SU-DHL-6 (cell line): Measurements from ENCODE around the gene PRR3.

ENCODE experiments used
- CTCF ChIP-seq: fragments of 200-600 bp; sonication (generic); IDR thresholded peaks from one replicate; pipeline ENCODE4 v1.5.1; 2017; ENCODE audit warnings: antibody characterized with exemption, mild to moderate bottlenecking, low read length, moderate library complexity; ENCODE audit not compliant: insufficient read depth, poor library complexity, severe bottlenecking
- EZH2phosphoT487 ChIP-seq: fragments of 200-600 bp; sonication (generic), shearing (Covaris generic); conservative IDR thresholded peaks from 2 replicates; pipeline ENCODE4 v1.6.1; 2018; ENCODE audit warnings: mild to moderate bottlenecking, antibody characterized with exemption, low read length, moderate library complexity, mixed read lengths

GRCh38 chr6:30542915-30543314 is 14.2 kb upstream of the PRR3 start:
- TF ChIP-seq CTCF (no peak), EZH2phosphoT487 (no peak)
